Measurements from ENCODE around the gene KIF3C. TPM values are rescaled to one million over a fixed set of nuclear protein-coding genes. Genes with fewer than 3 reads are reported as not detected.

KIF3C gene
- polyA plus RNA-seq, 1 donor from 2014 or later: 53.6 TPM

DNA sequence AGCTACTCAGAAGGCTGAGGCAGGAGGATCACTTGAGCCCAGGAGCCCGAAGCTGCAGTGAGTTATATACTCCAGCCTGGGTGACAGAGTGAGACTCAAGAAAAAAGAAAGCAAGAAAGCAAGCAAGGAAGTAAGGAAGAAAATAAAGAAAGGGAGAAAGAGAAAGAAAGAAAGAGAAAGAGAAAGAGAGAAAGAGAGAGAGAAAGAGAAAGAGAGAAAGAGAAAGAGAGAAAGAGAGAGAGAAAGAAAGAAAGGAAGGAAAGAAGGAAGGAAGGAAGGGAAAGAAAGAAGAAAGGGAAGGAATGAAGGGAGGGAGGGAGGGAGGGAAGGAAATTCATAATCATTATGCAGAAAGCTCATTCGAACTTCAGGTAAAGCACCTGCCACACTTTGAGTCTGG is 33.9 kb downstream of the KIF3C start:
- no peaks in the 10 kb centered on the region for H3K27me3 ChIP-seq (ENCODE audit: insufficient read depth, low read depth, low read length)
- H3K27ac ChIP-seq (ENCODE audit: low read length): no peak overlapping the region
- H3K36me3 ChIP-seq (ENCODE audit: insufficient read depth, low read length): no peaks in the 10 kb centered on the region
- no peaks in the 10 kb centered on the region for H3K9me2 ChIP-seq (ENCODE audit: insufficient read depth, low read length)
- H3K9me3 ChIP-seq (ENCODE audit: low read length): no peaks in the 10 kb centered on the region
- no peak for TF ChIP-seq CTCF (IDR thresholded peaks at IDR 0.05; ENCODE audit: poor library complexity, severe bottlenecking)
- no peak for TF ChIP-seq REST (IDR thresholded peaks at IDR 0.05; ENCODE audit: borderline replicate concordance)
- TF ChIP-seq RAD21 (conservative IDR thresholded peaks at IDR 0.05): no peak
- no peak for TF ChIP-seq EP300 (conservative IDR thresholded peaks at IDR 0.05; ENCODE audit: poor library complexity, severe bottlenecking)
- TF ChIP-seq MXI1 (conservative IDR thresholded peaks at IDR 0.05; ENCODE audit: poor library complexity, severe bottlenecking): no peak
- no peak for TF ChIP-seq TAF1 (IDR thresholded peaks at IDR 0.05; ENCODE audit: low read depth)
- no peak for TF ChIP-seq POLR2AphosphoS5 (IDR thresholded peaks at IDR 0.05)
- no peak for TF ChIP-seq SMC3 (conservative IDR thresholded peaks at IDR 0.05; ENCODE audit: poor library complexity)
- TF ChIP-seq EZH2 (IDR thresholded peaks at IDR 0.05; ENCODE audit: borderline replicate concordance, insufficient read depth, low read length, poor library complexity, severe bottlenecking): no peak
- H2AFZ ChIP-seq (ENCODE audit: low read depth, low read length): no peak overlapping the region
- no peaks in the 10 kb centered on the region for H4K20me1 ChIP-seq (ENCODE audit: insufficient read depth)
- H3K4me2 ChIP-seq (ENCODE audit: low read length): no peak overlapping the region
- no peak overlapping the region for H3K4me3 ChIP-seq (ENCODE audit: low read length)
- no peaks in the 10 kb centered on the region for H3K79me2 ChIP-seq (replicated peaks; ENCODE audit: insufficient read depth, low read length)
- no peaks in the 10 kb centered on the region for H3F3A ChIP-seq (ENCODE audit: insufficient read depth, low read length, poor library complexity, severe bottlenecking)
- H3K9ac ChIP-seq (ENCODE audit: low read length): no peak overlapping the region

DNA sequence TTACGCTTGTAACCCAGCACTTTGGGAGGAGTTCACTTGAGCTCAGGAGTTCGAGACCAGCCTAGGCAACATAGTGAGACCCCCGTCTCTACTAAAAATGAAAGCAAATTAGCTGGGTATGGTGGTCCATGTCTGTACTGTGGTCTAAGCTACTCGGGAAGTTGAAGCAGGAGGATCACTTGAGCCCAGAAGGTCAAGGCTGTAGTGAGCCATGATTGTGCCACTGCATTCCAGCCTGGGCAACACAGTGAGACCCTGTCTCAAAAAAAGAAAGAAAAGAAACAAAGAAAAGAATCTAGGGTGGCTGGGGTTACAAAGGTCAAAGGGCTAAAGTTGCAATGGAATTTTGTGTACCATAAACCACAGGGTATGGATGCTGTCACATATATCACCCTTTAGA is 41.3 kb downstream of the KIF3C start:
- Histone ChIP-seq H3K27me3 (ENCODE audit: insufficient read depth, low read depth, low read length) (no peaks in the 10 kb centered on the region), H3K4me3 (ENCODE audit: low read length) (no peak overlapping the region), H3K9ac (ENCODE audit: low read length) (no peak overlapping the region), H3K4me2 (ENCODE audit: low read length) (no peak overlapping the region), H3K79me2 (replicated peaks; ENCODE audit: insufficient read depth, low read length) (no peaks in the 10 kb centered on the region), H4K20me1 (ENCODE audit: insufficient read depth) (no peaks in the 10 kb centered on the region), H3K9me2 (ENCODE audit: insufficient read depth, low read length) (no peaks in the 10 kb centered on the region), H2AFZ (ENCODE audit: low read depth, low read length) (no peak overlapping the region), H3F3A (ENCODE audit: insufficient read depth, low read length, poor library complexity, severe bottlenecking) (no peaks in the 10 kb centered on the region), H3K9me3 (ENCODE audit: low read length) (no peaks in the 10 kb centered on the region), H3K27ac (ENCODE audit: low read length) (no peak overlapping the region), H3K36me3 (ENCODE audit: insufficient read depth, low read length) (no peaks in the 10 kb centered on the region)
- no peak for TF ChIP-seq CTCF (IDR thresholded peaks at IDR 0.05; ENCODE audit: poor library complexity, severe bottlenecking)
- no peak for TF ChIP-seq TAF1 (IDR thresholded peaks at IDR 0.05; ENCODE audit: low read depth)
- no peak for TF ChIP-seq EZH2 (IDR thresholded peaks at IDR 0.05; ENCODE audit: borderline replicate concordance, insufficient read depth, low read length, poor library complexity, severe bottlenecking)
- TF ChIP-seq MXI1 (conservative IDR thresholded peaks at IDR 0.05; ENCODE audit: poor library complexity, severe bottlenecking): no peak
- no peak for TF ChIP-seq SMC3 (conservative IDR thresholded peaks at IDR 0.05; ENCODE audit: poor library complexity)
- TF ChIP-seq REST (IDR thresholded peaks at IDR 0.05; ENCODE audit: borderline replicate concordance): no peak
- TF ChIP-seq POLR2AphosphoS5 (IDR thresholded peaks at IDR 0.05): no peak
- no peak for TF ChIP-seq RAD21 (conservative IDR thresholded peaks at IDR 0.05)
- no peak for TF ChIP-seq EP300 (conservative IDR thresholded peaks at IDR 0.05; ENCODE audit: poor library complexity, severe bottlenecking)

All from neural cell (in vitro differentiated cells).